HG03520 (cell line): Measurements from ENCODE around the gene SPATS2L.

Experiments used
- ATAC-seq: cut with Tn5 transposase; IDR thresholded peaks from one replicate; pipeline ENCODE4 v1.9.1; 2021; ENCODE audit warnings: mild to moderate bottlenecking, moderate library complexity; ENCODE audit not compliant: unreplicated experiment

Gene SPATS2L

DNA sequence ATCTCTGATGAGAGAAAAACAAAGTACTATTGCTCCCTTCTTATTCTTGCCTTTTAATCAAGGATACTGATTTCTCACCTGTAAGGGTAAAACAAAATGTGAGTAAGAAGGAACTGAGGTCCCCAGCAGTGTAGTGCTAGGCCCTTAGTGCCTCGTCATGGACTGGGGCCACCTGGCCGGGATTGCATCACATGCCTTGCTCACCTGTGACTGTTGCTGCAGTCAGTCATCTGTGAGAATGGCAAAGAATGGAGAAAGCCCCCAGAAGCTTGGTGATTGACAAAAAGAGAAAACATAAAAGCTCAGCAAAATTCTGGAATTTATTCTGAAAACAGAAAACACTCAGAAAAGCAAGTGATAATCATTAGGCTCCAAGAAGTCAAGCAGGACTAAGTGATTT, 63.4 kb downstream of the SPATS2L start:
- no peak for ATAC-seq

DNA sequence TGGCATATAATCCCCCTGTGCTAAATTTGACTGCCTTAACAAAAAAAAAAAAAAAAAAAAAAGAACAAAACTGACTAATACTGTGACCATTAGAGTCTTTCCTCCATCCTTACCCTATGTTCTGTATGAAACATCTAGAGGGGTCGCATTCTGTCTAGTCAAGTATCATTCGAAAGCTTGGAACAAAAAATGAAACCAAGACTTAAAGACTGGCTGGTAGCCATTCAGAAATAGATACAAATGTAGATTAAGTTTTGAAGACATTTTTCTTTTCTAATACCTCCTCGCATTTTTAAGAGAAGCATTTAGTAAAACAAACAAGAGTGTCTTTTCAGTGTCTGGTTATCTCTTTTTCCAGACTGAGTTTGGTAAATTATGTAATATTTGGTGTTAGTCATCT, 66.7 kb downstream of the SPATS2L start:
- ATAC-seq: peak; percentile 42

DNA sequence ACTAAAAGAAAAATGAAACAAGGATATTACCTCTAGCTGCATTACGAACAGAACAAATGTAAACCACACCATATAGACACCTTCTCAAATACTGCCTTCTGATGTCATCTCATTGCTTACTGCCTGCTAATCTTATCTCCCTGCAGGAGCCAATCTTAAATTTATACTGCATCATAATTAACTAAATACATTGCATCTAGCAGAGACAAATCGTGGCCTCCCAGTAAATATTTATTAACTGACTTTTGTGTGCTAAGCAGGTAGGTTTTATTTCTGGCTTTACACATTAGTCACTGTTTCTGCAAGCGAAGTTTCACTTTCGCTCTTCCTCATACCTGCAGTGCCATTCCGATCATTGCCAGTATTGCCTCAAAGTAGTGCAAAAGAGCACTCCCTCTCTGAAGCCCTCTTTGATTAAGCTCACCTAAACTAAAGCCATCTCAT, 67.5 kb downstream of the SPATS2L start:
- peak; percentile 93 for ATAC-seq

DNA sequence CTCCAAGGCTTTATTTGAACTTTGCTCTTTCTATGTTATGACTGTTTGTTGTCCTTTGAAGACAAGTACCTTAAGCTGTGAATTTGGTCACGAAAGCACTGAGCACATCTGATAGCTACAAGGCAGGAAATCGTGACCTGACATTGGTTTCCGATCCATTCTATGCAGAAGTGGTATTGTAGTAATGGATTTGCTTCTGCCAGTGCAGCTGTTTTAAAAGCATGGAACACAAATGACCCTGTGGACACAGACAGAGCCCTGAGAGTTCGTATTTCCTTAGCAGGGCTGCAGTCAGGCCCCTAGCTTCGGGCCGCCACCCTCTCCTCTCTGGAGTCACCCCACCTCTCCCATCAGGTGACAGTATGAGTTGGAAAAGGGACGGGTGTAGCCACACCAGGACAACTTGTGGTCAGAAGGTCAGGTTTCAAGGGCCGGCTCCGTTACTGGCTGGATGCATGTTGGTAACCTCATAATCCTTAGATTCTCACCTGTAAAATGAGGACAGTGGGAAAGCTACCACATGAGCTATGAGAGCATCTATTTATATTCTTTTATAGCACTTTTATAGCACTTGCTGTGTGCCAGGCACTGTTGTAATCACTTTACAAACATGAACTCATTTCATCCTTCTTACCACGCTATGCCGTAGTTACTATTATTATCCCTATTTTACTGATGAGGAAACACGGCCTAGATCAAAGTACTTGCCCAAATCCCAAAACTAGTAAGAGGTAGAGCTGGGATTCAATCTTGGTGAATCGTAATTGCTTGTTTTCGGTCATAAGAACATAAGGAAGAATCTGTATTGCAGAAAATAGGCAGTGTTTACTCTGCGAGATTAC, 70.2 kb downstream of the SPATS2L start:
- ATAC-seq: no peak

DNA sequence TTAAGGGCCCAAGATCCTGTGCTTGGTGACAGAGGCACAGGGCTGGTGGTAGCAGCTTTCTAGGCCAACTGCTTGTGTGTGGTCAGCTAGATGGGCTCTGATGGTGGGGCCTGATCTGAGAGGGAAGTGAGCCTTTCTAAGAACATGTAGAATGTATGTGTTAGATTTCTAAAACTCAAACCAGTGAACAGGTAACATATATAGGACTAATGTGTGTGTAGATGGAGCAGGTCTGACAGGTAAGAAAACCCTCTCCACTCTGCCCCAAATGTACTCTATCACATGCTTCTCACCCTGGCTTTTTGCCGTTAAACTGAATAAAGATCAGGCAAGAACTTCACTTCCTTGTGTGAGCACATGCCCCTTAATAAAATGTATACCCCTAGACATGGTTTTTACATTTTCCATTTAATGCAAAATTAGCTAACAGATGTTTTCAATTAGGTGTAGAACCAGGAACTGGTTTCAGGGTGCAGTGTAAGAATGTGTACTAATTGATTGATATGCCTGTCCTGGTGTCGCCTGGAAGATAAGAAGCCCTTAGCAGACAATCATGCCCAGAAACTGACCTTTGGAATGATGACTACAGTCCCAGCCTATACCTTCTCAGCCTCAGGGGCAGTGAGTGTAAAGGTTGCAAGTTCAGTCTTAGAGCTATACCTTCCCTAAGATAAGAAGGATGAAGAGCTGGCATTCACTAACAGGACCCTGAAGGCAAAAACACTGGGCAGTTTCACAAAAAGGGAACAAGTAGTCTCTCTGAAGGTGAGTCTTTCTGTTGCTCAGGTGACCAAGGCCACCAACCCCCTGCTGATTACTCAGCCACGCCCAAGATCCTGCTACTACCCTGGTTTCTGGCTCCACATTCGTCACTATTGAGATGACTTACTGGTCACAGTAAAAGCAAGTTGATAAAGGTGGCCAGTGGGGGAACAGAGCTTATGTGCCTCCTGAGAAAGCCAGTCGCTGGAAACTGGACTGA, 71.2 kb downstream of the SPATS2L start:
- no peak for ATAC-seq

DNA sequence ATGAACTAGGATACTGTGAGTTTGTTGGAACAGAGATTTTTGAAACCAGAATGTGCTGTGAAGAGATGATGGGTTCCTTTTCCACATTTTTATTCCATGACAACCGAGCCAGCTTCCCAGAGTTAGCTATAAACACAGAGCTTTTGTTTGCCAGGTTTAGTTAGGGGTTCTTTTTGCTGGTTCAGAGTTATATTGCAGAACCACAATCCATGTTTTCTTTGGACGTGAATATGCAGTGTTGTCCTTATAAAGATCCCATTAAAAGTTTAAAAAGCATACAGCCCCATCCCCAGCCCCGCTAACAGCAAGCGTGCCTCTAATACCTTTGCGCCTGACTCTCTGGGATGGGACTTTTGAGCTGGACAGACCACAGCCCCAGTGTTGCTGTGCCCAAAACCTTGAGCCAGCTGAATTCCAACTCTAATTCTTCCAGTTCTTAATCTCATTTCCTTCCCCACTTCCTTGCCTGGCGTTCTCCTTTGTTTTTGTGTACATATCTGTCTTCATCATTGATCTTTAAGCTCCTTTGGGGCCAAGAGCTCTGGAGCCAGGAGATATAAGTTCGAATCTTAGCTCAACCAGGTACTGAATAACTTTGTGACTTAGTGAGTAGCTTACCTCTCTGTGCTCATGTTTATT, 72.3 kb downstream of the SPATS2L start:
- no peak for ATAC-seq

DNA sequence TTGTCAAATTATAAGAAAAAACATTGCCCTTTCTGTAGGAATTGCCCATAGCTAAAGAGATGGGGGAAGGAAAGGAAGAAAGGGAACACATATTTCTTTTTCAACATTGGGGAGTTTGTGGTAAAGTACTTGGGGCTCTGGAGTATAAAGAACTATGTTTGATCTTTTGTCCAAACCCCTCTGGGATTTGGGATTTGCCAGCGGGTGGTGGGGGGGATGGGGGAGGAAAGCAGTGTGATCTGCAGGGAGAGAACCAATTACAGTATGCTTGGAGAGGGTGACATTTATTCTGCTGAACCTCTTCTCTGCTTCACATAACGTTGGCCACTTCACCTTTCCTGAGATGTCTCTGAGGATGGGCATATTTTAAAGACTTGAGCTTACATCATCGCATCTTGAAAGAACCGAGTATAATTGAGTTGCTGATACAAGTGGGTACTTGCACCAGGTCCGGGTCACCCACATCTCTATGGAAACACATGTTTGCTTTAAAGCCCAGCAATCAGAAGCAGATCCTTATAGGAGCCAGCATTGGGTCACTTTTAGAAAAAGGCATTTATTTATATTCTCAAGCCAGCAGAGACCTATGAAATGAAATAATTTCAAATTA, 73.1 kb downstream of the SPATS2L start:
- ATAC-seq: no peak

DNA sequence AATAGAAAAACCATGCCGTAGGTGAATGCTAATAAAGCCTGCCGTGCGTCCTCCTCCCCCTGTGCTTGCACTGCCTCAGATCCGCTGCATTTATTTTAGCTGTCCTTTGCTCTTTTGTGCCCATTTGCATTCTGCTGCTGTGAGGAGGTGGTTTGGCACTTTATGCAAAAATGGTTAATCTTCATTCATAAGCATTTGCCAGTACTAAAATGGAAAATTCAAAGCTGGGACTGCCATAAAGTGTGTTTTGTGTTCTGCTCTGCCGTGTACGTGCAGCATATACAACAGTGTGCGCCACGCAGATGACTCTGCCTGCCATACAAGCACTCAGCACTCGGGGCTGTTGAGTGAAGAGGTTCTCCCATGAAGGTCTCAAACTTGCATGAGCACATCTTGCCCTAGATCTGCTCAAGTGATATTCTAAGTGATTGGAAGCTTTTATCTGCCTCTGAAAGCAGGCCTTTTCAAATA, 73.6 kb downstream of the SPATS2L start:
- no peak for ATAC-seq

DNA sequence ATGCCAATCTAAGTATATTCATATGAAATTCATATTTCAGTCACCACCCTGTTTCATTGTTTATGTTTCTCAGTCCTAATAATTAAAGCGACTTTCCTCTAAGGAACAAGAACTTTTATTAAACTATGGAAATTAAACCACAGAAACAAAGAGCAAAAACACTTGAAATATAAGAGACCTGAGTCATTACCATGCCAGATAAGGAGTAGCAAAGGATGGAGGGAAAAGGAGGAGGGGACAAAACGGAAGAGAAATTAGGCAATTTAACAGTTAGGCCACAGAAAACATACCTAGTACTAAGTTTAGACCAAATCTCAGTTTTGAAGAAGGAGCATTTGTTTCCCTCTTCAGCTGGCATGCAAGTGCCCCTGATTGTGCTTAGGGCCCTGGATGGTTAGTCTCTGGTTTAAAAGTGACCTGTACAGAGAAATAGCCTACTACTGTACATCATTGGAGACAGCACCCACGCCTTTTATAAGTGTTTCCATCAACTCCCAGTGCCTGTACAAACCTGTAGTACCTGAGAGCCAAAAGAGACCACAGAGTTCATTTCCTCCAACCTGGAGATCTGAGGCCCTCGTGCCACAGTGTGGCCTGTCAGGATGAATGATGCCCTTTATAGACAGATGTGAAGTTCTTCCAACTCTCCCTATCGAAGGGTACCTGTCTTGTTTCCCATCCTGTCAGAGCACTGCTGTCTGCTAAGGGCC, 74.5 kb downstream of the SPATS2L start:
- no peak for ATAC-seq

DNA sequence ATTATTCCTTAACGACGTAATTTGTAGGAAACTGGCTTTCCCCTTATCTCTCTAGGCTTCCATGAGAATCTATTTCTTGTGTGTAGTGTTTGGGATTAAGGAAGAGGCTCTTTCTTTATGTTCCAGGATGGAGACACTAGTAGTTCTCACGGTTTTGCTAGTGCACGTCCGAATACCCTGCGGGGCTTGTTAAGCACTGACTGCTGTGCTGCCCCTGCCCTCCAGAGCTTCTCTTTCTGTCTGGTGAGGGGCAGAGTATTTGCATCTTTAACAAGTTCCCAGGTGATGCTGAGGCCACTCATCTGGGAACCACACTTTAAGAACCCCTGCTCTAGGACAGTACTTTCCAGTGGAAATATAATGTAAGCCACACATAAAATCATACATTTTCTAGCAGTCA, 76.4 kb downstream of the SPATS2L start:
- ATAC-seq: no peak

DNA sequence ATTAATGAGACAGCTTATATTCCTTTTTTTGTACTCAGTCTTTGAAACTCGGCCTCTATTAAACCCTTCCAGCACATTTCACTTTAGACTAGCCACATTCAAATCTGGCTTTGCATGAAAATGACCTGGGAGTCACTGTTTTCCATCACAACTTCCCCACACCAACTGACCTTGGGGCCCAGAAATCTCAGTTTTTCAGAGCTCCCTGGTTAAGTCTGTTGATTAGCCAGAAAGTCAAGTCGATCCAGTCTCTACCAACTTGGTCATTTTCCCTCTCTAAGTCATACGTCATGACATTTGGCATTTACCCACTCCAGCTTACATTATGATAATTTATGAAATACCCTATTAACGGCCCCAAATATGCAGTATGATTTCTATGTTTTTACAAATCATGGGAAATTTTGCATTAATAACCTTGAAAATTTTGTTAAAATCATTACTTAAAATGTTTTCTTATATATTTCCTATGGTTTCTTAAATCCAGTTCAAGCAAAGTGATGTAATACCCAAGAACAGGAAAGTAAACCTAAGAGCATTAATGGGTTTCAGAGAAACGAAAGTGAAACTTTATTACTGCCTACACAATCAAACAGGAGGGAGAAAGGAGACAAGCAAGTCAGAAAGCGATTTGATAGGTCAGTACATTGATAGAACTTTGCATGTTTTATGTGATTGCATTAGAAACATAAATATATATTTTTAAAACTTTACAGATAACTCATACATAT, 77.1 kb downstream of the SPATS2L start:
- ATAC-seq: peak; percentile 55

DNA sequence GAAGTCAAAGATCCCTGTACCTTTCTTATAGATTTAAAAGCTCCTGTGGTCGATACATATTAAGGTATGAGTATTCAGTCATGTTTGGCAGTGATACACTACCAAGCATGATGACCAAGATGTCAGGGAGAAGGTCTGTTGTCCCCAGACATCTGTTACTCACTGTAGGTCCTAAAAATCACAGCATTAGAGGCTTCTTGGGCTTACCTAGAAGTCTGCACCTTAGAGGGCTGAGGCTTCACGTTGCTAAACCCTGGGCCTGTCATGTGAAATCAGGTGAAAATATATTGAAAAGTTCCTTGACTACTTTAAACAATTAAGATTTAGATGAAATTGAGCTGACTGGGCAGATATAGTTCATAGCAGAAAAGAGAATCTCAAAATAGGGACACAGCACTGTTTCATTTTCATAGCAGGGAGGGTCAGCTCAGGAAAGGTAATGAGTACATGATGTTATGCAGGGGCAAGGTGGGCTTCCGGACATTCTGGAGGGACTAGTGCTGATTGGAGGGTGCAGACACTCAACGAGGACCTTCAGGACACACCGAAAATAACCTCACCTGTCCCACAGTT, 78.7 kb downstream of the SPATS2L start:
- no peak for ATAC-seq

DNA sequence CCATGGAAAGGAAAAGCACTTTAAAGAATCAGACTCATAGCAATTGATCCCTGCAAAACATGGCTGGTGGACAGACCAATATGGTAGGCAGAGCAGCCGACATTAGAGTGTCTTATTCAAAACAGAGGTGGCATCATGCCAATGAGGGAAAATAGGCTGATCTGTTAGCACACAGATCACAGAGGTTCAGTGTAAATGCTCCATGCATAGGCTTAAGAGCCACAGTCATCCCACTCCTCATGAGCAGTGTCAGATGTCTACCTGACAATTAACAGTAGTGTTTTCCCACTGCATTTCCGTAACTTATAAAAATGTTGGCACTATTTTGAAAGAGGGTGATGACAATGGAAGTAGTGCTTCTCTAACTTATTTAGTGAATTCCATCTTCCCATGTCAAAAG, 86.7 kb downstream of the SPATS2L start:
- no peak for ATAC-seq

DNA sequence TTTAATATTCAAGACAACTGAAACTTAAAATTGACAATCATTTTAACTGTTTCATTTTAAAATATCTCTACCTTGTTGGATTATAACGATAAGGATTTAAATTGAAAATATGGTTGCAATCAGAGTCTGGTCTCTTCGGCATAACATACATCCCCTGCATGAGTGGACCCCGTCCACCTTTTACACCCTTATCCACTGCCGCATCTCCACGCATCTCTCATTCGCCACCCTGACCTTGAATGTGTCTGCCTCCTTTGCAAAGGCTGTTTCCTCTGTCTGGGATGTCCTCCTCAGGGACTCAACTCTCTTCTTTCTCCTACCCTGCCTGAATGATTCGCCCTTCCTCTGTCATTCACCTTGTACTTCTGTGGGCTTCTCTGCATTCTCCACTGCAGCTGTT, 87.6 kb downstream of the SPATS2L start:
- ATAC-seq: no peak

DNA sequence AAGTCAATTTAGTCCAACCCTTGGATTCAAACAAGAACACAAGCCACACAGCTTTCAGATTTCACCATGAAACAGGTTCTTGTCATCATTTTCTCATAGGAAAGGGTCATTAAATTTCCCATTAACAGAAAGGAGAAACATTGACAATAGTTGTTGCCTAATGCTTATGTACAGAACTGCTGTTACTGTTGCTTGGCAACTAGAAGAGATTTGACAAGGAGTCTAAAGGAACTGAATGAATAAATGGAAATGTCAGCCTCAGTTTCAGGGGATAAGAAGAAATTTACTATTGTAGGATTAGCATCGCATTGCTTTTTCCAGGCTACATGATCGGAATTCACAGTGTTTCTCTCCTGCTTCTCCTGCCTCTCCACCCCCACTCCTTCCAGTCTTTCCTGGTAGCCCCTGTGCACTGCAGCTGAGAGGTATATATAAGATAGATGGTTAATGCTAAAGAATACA, 90.3 kb downstream of the SPATS2L start:
- no peak for ATAC-seq

DNA sequence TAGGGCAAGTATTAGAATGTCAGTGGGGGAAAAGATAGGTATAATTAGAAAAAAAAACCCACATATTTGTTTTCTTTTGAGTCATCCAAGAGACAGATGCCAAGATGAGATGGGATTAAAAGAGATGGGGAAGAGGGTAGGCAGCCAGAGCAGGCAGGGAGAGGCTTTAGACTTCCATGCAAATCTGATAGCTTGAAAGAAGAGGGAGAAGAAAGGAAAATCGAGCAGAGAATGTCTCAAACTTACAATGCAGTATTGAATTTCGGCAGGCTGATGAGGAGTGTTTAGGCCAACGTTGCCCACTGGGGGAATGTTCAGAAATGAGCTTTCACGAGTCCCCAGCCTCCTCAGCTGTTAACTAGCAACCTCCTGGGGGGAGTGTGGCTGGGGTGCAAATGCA, 91.3 kb downstream of the SPATS2L start:
- no peak for ATAC-seq

DNA sequence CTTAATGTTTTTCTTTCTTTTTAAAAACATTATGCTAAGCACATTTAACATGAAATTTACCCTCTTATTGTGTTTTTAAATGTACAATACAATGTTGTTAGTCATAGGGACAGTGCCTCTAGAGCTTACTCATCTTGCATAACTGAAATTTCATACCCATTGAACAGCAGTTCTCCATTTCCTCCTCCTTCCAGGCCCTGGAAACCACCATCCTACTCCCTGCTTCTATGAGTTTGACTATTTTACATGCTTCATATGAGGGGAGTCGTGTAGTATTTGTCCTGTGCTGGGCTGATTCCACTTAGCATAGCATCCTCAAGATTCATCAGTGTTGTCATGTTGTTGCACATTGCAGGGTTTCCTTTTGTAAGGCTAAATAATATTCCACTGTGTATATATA, 92.6 kb downstream of the SPATS2L start:
- no peak for ATAC-seq

DNA sequence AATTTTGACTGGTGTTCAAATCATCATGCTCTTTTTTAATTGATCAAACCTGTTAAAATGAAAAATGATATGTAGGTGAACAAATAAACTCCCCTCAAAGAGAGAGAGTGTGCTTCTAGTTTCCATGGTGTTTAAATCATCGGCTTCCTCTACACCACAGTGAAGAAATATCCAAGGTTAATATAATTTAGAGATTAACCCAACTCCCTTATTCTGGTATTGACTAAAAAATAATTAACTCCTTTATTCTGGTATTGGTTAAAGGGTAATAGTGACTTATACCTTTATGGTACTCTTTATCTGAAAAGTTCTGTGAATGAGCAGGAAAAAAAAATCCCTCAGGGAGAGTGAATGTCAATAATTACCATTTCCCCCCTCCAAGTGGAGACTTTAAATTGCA, 93.1 kb downstream of the SPATS2L start:
- ATAC-seq: no peak

DNA sequence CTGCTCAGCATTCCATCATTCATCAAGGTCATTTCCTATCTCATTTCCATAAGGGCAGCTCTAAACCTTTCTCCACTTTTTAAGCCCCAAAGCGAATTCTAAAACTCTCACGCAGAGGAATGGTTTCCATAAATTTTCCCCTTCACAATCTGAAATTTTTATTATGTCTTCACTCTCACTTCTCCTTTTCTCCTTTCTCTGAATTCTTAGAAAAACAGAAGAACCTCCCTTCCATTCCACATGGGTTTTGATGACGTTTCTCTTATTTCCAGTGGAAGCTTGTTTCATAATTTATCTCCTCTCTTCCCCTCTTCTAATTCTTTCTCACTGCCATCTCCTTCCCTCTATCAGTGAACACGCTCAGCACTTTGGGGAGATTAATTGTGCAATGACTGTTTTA, 97.3 kb downstream of the SPATS2L start:
- no peak for ATAC-seq
